H9 (cell line): Measurements from ENCODE around the gene GET4. TPM values are rescaled to one million over a fixed set of nuclear protein-coding genes. Genes with fewer than 3 reads are reported as not detected.
"Not testable (repeated sequence)": the region's sequence is repeated elsewhere in the genome, so short reads cannot be mapped to it uniquely, and the experiment has no call there.

Source experiments
- DNase-seq: peaks from one replicate; pipeline ENCODE4 v3.0.0-alpha.2; 2017
- H2AFZ ChIP-seq: one replicate; pipeline ENCODE4 v1.6.1; 2013; ENCODE audit warnings: mild to moderate bottlenecking, low read length, control low read depth, moderate library complexity
- H2AK5ac ChIP-seq: 2 replicates; pipeline ENCODE4 v1.6.1; 2013; ENCODE audit warnings: low read length, control low read depth, mixed read lengths; ENCODE audit not compliant: insufficient read length
- H2BK120ac ChIP-seq: one replicate; pipeline ENCODE4 v1.6.1; 2013; ENCODE audit warnings: low read depth, mild to moderate bottlenecking, low read length, control low read depth, inconsistent platforms; ENCODE audit not compliant: poor library complexity, severe bottlenecking
- H2BK12ac ChIP-seq: 2 replicates; pipeline ENCODE4 v1.6.1; 2013; ENCODE audit warnings: low read length, control low read depth, mixed read lengths, low read depth; ENCODE audit not compliant: insufficient read length
- H2BK15ac ChIP-seq: 2 replicates; pipeline ENCODE4 v1.6.1; 2013; ENCODE audit warnings: low read depth, low read length, control low read depth
- H2BK20ac ChIP-seq: one replicate; pipeline ENCODE4 v1.6.1; 2013; ENCODE audit warnings: low read depth, mild to moderate bottlenecking, low read length, control low read depth, inconsistent platforms; ENCODE audit not compliant: poor library complexity, severe bottlenecking
- H2BK5ac ChIP-seq: 2 replicates; pipeline ENCODE4 v1.6.1; 2013; ENCODE audit warnings: low read length, control low read depth, mixed read lengths; ENCODE audit not compliant: insufficient read length
- H3K14ac ChIP-seq: 2 replicates; pipeline ENCODE4 v1.6.1; 2013; ENCODE audit warnings: low read length, control low read depth; ENCODE audit not compliant: insufficient read depth
- H3K18ac ChIP-seq: 2 replicates; pipeline ENCODE4 v1.6.1; 2013; ENCODE audit warnings: low read depth, mild to moderate bottlenecking, mixed read lengths, low read length, control low read depth; ENCODE audit not compliant: insufficient read length
- H3K23ac ChIP-seq: 2 replicates; pipeline ENCODE4 v1.6.1; 2013; ENCODE audit warnings: low read length, control low read depth, mixed read lengths, low read depth; ENCODE audit not compliant: insufficient read length
- H3K23me2 ChIP-seq: 2 replicates; pipeline ENCODE4 v1.6.1; 2013; ENCODE audit warnings: low read depth, mild to moderate bottlenecking, mixed read lengths, low read length, control low read depth; ENCODE audit not compliant: insufficient read length, poor library complexity, severe bottlenecking
- H3K27ac ChIP-seq: 2 replicates; pipeline ENCODE4 v1.5.1; 2013; ENCODE audit warnings: low read length, control low read depth, mixed read lengths, low read depth; ENCODE audit not compliant: insufficient read length
- H3K27me3 ChIP-seq: 2 replicates; pipeline ENCODE4 v1.6.1; 2013; ENCODE audit warnings: low read length, control low read depth, inconsistent platforms; ENCODE audit not compliant: insufficient read depth
- H3K4ac ChIP-seq: 2 replicates; pipeline ENCODE4 v1.6.1; 2013; ENCODE audit warnings: low read depth, mild to moderate bottlenecking, control low read depth, inconsistent platforms, low read length, moderate library complexity
- H3K4me1 ChIP-seq: 2 replicates; pipeline ENCODE4 v1.6.1; 2013; ENCODE audit warnings: low read length, control low read depth, inconsistent platforms; ENCODE audit not compliant: insufficient read depth
- H3K4me2 ChIP-seq: 2 replicates; pipeline ENCODE4 v1.6.1; 2013; ENCODE audit warnings: low read length, control low read depth, mixed read lengths; ENCODE audit not compliant: insufficient read length, insufficient read depth
- H3K56ac ChIP-seq: 2 replicates; pipeline ENCODE4 v1.6.1; 2013; ENCODE audit warnings: low read depth, mild to moderate bottlenecking, mixed read lengths, low read length, control low read depth; ENCODE audit not compliant: insufficient read length
- H3K79me1 ChIP-seq: 2 replicates; pipeline ENCODE4 v1.6.1; 2013; ENCODE audit warnings: low read depth, mild to moderate bottlenecking, moderate library complexity, low read length, control low read depth, inconsistent platforms; ENCODE audit not compliant: insufficient read depth, poor library complexity, severe bottlenecking
- H3K79me2 ChIP-seq: 2 replicates; pipeline ENCODE4 v1.6.1; 2013; ENCODE audit warnings: low read length, control low read depth, inconsistent platforms; ENCODE audit not compliant: insufficient read depth
- H3K9ac ChIP-seq: 2 replicates; pipeline ENCODE4 v1.6.1; 2013; ENCODE audit warnings: low read length, control low read depth, mixed read lengths; ENCODE audit not compliant: insufficient read length; ENCODE audit errors: extremely low read depth
- H3K9me3 ChIP-seq: one replicate; pipeline ENCODE4 v1.6.1; 2013; ENCODE audit warnings: low read depth, low read length, inconsistent platforms; ENCODE audit not compliant: control insufficient read depth
- H3T11ph ChIP-seq: one replicate; pipeline ENCODE4 v1.6.1; 2013; ENCODE audit warnings: mild to moderate bottlenecking, low read length, control low read depth, inconsistent platforms
- H4K20me1 ChIP-seq: one replicate; pipeline ENCODE4 v1.6.1; 2013; ENCODE audit not compliant: control insufficient read depth, insufficient read length, insufficient read depth
- H4K5ac ChIP-seq: 2 replicates; pipeline ENCODE4 v1.6.1; 2013; ENCODE audit warnings: low read depth, mild to moderate bottlenecking, mixed read lengths, low read length, control low read depth; ENCODE audit not compliant: insufficient read length
- H4K8ac ChIP-seq: replicated peaks from 2 replicates; pipeline ENCODE4 v1.6.1; 2013; ENCODE audit warnings: low read length, control low read depth, mixed read lengths, low read depth; ENCODE audit not compliant: insufficient read length
- H4K91ac ChIP-seq: 2 replicates; pipeline ENCODE4 v1.6.1; 2013; ENCODE audit warnings: low read depth, mild to moderate bottlenecking, moderate library complexity, mixed read lengths, low read length, control low read depth; ENCODE audit not compliant: insufficient read length
- H3K27ac Mint-ChIP-seq, 3 experiments: 2 replicates in 2 of 3; 3 replicates in 1 of 3; pipeline ENCODE4 v1.8.0; 2020 to 2021; ENCODE audit warnings: mixed read lengths in 3 of 3, mild to moderate bottlenecking in 1 of 3, moderate library complexity in 1 of 3
- H3K27me3 Mint-ChIP-seq: 2 replicates; pipeline ENCODE4 v1.8.0; 2021; ENCODE audit warnings: low read depth, mild to moderate bottlenecking, moderate library complexity, mixed read lengths
- H3K36me3 Mint-ChIP-seq, 3 experiments: 2 replicates in 2 of 3; 3 replicates in 1 of 3; pipeline ENCODE4 v1.8.0; 2020 to 2021; ENCODE audit warnings: low read depth in 3 of 3, mixed read lengths in 3 of 3; ENCODE audit not compliant: insufficient read depth in 1 of 3
- H3K4me1 Mint-ChIP-seq, 2 experiments: 2 replicates each; pipeline ENCODE4 v1.8.0; 2020; ENCODE audit warnings: mixed read lengths in 2 of 2
- H3K4me3 Mint-ChIP-seq, 2 experiments: 2 replicates in 1 of 2; 3 replicates in 1 of 2; pipeline ENCODE4 v1.8.0; 2020 to 2021; ENCODE audit warnings: mild to moderate bottlenecking in 2 of 2, mixed read lengths in 2 of 2, moderate library complexity in 1 of 2
- H3K9me3 Mint-ChIP-seq, 2 experiments: 2 replicates in 1 of 2; 3 replicates in 1 of 2; pipeline ENCODE4 v1.8.0; 2020; ENCODE audit warnings: mild to moderate bottlenecking in 2 of 2, mixed read lengths in 2 of 2, moderate library complexity in 1 of 2
- CTCF ChIP-seq: fragments of 200-600 bp; sonication (generic); conservative IDR thresholded peaks from 3 replicates; pipeline ENCODE4 v1.8.0; 2021; ENCODE audit warnings: antibody characterized with exemption, mild to moderate bottlenecking
- WGBS: extraction: QIAGEN DNeasy Blood & Tissue Kit; methylation state at CpG from one replicate; pipeline ENCODE4 v1.1.7; 2013; ENCODE audit warnings: missing lambda C conversion rate, low lambda C conversion rate, mixed read lengths; ENCODE audit not compliant: insufficient read length; ENCODE audit errors: extremely low coverage; 5-methylcytosine and 5-hydroxymethylcytosine counted together
- total RNA-seq: library from RNA; stranded (reverse); gene quantifications from 2 replicates; pipeline ENCODE4 v1.2.1, GENCODE V29; 2021

Gene GET4
- total RNA-seq, 1 experiment from 2014 or later: 70.2 TPM

- Histone ChIP-seq H2AK5ac (no peak overlapping the region), H3K23me2 (no peaks in the 10 kb centered on the region), H3K27me3 (no peaks in the 10 kb centered on the region), H2BK12ac (no peak overlapping the region), H3K27ac (no peak overlapping the region), H3K4me2 (no peak overlapping the region), H4K5ac (no peak overlapping the region), H2BK15ac (no peak overlapping the region), H3K56ac (no peak overlapping the region), H3K79me1 (no peaks in the 10 kb centered on the region), H2BK20ac (no peak overlapping the region), H3K79me2 (no peaks in the 10 kb centered on the region), H3K4ac (no peak overlapping the region), H4K91ac (no peak overlapping the region), H4K8ac (no peak overlapping the region), H3K14ac (no peak overlapping the region), H3K4me1 (no peaks in the 10 kb centered on the region), H3T11ph (no peak overlapping the region), H2BK5ac (no peak overlapping the region), H3K23ac (no peak overlapping the region), H4K20me1 (no peaks in the 10 kb centered on the region), H2AFZ (no peak overlapping the region), H3K18ac (no peak overlapping the region), H3K9me3 (no peaks in the 10 kb centered on the region), H2BK120ac (no peak overlapping the region), H3K9ac (no peak overlapping the region)
- peaks cover 3 to 4% of the 10 kb centered on the region in 2 experiments; a peak in 3 of 5 replicates for H3K9me3 Mint-ChIP-seq
- H3K36me3 Mint-ChIP-seq: no peaks in the 10 kb centered on the region; a peak in 2 of 7 replicates
- WGBS: no CpG with 5 or more reads among the region's 2 CpGs
- no peak for DNase-seq
- peaks cover 4 to 7% of the 10 kb centered on the region in 2 experiments; a peak in 3 of 4 replicates for H3K4me1 Mint-ChIP-seq
- H3K4me3 Mint-ChIP-seq: no peak overlapping the region
- TF ChIP-seq CTCF: no peak
- H3K27ac Mint-ChIP-seq: no peak overlapping the region
- H3K27me3 Mint-ChIP-seq: peaks cover 13% of the 10 kb centered on the region
Observed at GRCh38 chr7:940599-941408, 64.5 kb downstream of the GET4 start.

- not testable (repeated sequence) for H3K27ac ChIP-seq, H4K8ac ChIP-seq, H3K9me3 Mint-ChIP-seq, H3K18ac ChIP-seq, H3K4me1 Mint-ChIP-seq, H3K4me2 ChIP-seq, H3K14ac ChIP-seq, H2BK5ac ChIP-seq, H3K9me3 ChIP-seq, H3K4me1 ChIP-seq, H2AK5ac ChIP-seq, DNase-seq, H3K79me1 ChIP-seq, H2BK15ac ChIP-seq, H3K4ac ChIP-seq, H4K20me1 ChIP-seq, H3K36me3 Mint-ChIP-seq, H3K23me2 ChIP-seq, H2BK20ac ChIP-seq, H4K5ac ChIP-seq, H3K79me2 ChIP-seq, H3T11ph ChIP-seq, H2AFZ ChIP-seq, H3K4me3 Mint-ChIP-seq, H2BK12ac ChIP-seq, H4K91ac ChIP-seq, H3K9ac ChIP-seq, H3K27me3 ChIP-seq, H3K23ac ChIP-seq, H3K27ac Mint-ChIP-seq, H2BK120ac ChIP-seq, H3K56ac ChIP-seq
- no CpG with 5 or more reads among the region's 4 CpGs for WGBS
- peaks cover 15% of the 10 kb centered on the region for H3K27me3 Mint-ChIP-seq
Observed at GRCh38 chr7:943793-944192, 67.4 kb downstream of the GET4 start.
